Gastroesophageal sphincter (tissue), 3 donors: ENCODE results near the gene MAGEC1.

Experiments used
- EP300 ChIP-seq: sonication (generic); formaldehyde crosslinking; IDR thresholded peaks from one replicate; pipeline ENCODE4 v1.6.1; 2017; ENCODE audit warnings: antibody characterized with exemption, mild to moderate bottlenecking
- POLR2A ChIP-seq, 2 donors: fragments of 450-650 bp; IDR thresholded peaks; one replicate each; pipeline ENCODE4 v1.6.1; 2017; ENCODE audit warnings: antibody characterized with exemption in 2 of 2, mild to moderate bottlenecking in 2 of 2, moderate library complexity in 1 of 2
- POLR2AphosphoS5 ChIP-seq: sonication (generic); formaldehyde crosslinking; IDR thresholded peaks from one replicate; pipeline ENCODE4 v1.6.1; 2017; ENCODE audit warnings: antibody characterized with exemption
- TF ChIP-seq, protein P1 (sequence below), 4 experiments: fragments of 200-600 bp in 2 of 4; fragments of 450-650 bp in 2 of 4; sonication (generic) in 1 of 4; IDR thresholded peaks; one replicate each; pipeline ENCODE4 v1.5.1; 2017 to 2019; ENCODE audit warnings: antibody characterized with exemption in 4 of 4, mild to moderate bottlenecking in 2 of 4, moderate library complexity in 2 of 4

DNA sequence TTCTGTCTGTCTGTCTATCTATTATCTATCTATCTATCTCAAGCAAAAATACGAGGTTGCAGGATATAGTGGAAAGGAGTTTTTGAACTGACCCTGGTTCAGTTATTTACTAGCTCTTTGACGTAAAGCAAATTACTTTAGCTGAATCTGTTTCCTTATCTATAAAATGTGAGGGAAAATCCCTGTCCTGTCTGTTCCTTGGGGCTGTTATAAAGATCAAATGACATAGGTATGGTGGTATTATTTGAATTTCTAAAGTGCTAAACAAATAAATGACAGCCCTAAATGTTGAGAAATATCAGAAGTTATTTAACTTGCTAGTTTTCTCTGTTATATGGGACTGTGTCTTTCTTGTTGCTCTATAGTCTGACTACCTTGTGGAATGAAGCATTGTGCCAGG, 55.0 kb downstream of the MAGEC1 start:
- TF ChIP-seq, protein P1, sequence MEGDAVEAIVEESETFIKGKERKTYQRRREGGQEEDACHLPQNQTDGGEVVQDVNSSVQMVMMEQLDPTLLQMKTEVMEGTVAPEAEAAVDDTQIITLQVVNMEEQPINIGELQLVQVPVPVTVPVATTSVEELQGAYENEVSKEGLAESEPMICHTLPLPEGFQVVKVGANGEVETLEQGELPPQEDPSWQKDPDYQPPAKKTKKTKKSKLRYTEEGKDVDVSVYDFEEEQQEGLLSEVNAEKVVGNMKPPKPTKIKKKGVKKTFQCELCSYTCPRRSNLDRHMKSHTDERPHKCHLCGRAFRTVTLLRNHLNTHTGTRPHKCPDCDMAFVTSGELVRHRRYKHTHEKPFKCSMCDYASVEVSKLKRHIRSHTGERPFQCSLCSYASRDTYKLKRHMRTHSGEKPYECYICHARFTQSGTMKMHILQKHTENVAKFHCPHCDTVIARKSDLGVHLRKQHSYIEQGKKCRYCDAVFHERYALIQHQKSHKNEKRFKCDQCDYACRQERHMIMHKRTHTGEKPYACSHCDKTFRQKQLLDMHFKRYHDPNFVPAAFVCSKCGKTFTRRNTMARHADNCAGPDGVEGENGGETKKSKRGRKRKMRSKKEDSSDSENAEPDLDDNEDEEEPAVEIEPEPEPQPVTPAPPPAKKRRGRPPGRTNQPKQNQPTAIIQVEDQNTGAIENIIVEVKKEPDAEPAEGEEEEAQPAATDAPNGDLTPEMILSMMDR (IDR thresholded peaks at IDR 0.05) = no peak
- no peak for TF ChIP-seq POLR2A (IDR thresholded peaks at IDR 0.05)
- TF ChIP-seq POLR2AphosphoS5 = no peak
- TF ChIP-seq EP300 = no peak
